Activated CD4-positive, alpha-beta T cell treated with anti-CD3 and anti-CD28 coated beads, Interleukin-10, Interleukin-2, amounts not matched to agents 100 ng/mL and 50 ng/mL, durations not matched to agents 16 hours and 8 hours (primary cell): Measurements from ENCODE around the gene SYNJ1.
"Not testable (repeated sequence)": the region's sequence is repeated elsewhere in the genome, so short reads cannot be mapped to it uniquely, and the experiment has no call there.

Experiments used
- DNase-seq: peaks from one replicate; pipeline ENCODE4 v3.0.0-alpha.2; 2020

The SYNJ1 gene

DNA sequence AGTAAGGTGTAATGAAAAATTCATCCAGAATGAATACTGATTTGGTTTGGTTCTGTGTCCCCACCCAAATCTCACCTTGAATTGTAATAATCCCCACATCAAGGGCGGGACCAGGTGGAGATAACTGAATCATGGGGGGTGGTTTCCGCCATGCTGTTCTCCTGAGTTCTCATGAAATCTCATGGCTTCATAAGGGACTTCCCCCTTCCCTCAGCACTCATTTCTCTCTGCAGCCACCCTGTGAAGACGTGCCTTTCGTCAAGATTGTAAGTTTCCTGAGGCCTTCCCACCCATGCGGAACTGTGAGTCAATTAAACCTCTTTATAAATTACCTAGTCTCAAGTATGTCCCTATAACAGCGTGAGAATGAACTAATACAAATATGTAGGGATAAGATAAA is 5.5 kb upstream of the SYNJ1 start:
- DNase-seq = no peak

DNA sequence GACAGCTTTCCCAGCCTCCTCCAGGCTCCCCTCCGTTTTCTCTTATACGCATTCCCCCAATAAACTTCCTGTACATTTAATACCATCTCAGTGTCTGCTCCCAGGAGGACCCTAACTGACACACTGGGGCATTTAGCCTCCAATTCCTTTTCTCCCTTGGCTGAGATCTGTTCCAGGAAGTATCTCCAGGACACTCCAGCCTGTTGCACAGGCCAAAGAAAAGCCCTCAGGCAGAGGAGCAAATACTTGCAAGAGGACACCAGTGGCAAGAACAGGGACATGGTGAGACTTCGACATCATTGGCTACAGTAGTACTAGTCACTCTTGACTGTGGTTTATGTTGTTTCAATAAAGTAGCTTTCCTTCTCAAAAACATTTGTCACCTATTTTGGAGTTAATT is 4.7 kb upstream of the SYNJ1 start:
- no peak for DNase-seq

DNA sequence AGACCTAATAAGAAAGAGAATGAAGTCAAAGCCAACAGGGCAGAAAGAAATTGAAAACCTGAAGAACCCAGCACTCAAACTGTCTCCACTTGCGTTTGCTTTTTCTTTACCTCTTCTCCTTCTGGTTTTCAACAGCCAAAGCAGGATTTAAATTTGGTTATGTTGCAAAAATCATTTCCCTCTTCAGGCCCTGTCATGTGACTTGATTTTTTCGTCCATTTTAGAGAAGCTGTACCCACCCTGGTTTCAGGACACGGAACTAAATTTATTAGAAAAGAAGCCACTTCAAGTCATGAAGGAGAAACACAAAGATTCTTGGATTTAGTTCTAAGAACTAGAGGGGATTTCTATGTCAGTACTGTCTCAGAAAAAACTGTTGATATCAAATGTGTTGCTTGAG is 1.0 kb upstream of the SYNJ1 start:
- DNase-seq = no peak

DNA sequence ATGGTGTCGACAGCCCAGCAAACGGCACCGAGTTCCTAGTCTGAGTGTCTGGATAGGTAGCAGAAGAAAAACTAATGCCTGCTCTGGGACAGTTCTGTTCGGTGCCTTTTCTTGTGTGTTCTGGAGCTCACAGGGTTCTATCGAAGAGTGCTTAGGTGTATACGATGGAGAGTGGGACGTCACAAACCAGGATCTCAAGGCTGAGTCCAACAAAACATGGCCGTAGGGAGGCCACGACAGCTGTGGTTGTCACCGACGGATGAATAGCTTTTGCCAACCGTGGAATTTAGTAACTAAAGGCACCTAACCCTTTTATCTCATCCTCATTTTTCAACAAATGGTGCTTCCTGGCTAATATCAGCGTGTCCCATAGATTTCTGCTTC is 635 bp upstream of the SYNJ1 start:
- DNase-seq = no peak

DNA sequence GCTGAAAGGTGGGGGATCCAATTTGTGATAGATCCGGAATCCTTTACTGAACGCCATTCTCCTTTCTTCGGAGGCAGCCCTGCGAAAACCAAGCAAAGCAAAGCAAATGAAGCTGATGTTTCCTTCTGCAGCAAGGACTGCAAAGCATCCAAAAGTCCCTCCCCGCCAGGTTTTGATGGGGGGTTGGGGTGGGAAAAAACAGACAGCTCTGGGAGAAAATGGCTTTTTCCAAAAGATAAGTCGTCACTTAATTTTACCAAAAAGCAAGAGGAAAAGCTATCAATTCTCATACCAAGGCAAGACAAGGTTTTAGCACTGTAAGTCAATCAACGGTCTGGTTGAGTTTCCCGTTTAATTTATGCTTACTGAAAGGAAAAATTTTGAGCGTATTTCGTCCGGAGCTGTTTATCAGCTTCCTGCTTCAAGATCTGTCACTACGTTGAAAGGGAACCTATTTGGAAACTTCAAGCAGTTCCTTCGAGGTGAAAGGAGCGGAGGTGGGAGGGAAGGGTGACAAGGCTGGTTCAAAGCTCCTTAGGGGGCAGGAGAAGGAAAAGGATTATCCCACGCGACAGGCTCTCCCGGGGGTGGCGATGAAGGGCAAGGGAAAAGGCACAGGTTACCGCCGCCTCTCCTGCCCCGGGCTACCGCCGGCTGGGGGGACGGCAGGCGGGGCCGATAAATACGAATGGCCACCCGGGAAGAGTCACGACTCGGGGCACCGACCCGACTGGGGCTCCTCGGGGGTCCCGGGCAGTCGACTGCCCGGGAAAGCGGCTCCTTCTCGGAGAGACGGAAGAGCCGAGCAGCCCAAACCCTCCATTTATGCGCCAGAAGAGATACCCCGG is 750 bp downstream of the SYNJ1 start:
- DNase-seq = peak; percentile 19

DNA sequence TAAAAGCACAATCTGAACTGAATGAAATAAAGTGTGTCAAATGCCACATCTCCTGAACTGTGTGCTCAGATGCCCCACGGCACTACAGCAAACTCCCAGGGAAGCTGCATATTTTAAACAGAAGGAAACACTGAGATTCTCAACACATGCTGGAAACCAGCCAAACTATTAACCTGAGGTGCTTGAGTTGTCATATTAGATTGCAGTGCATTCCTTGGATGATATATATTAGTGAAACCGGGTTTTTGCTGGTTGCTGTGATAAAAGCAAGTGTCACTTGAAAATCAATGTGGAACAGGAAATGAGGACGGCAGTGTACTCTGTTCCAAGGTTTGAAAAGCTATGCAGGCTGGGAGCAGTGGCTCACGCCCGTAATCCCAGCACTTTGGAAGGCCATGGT is 8.7 kb downstream of the SYNJ1 start:
- no peak for DNase-seq

DNA sequence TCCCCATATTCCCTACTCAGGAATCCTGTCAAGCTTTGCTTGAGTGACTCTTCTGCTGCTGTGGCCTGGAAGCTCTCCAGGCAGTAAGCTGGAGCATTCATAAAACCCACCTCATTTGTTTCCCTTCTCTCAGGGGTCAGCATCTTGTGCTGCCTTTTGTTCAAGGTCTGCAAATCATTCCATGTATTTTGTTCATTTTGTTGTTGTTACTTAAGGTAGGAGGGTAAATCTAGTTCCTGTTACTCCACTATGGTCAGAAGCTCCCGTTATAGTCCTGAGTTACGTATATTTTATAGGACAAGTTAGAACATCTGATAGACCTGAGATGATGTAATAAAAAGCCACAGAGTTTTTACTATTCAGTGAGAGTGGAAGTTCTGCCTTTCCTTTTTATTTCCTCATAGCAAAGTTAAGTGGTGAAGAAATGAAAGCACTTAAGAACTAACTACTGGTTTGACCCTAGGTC is 9.9 kb downstream of the SYNJ1 start:
- DNase-seq = no peak

DNA sequence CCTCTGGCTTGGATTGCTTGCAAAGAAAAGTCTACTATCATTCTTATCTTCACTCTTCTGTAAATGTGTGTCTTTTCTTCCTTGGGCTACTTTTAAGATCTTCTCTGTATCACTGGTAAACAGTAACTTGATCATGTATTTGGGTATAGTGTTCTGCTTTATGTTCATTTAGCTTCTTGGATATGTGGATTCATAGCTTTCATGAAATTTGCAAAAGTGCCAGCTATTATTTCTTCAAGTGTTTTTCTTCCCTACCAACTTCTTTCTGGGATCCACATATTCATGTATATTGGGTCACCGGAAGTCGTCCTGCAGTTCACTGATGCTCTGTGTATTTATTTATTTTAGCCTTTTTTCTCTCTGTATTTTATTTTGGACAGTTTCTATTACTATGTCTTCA is 11.3 kb downstream of the SYNJ1 start:
- no peak for DNase-seq

DNA sequence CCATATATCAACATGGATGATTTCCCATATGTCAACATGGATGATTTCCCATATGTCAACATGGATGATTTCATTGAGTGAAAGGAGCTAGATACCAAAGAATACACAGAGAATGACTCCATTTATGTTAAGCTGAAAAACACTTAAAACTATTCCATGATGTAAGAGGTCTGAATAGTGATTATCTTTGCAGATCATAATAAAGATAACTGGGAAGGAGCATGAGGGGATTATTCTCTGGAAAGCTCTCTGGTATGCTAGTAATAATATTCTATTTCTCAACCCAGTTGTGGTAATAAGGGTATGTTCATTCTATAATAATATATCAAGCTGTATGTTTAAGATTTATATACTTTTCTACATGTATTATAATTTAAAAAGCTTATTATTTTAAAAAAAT is 14.1 kb downstream of the SYNJ1 start:
- DNase-seq = no peak

DNA sequence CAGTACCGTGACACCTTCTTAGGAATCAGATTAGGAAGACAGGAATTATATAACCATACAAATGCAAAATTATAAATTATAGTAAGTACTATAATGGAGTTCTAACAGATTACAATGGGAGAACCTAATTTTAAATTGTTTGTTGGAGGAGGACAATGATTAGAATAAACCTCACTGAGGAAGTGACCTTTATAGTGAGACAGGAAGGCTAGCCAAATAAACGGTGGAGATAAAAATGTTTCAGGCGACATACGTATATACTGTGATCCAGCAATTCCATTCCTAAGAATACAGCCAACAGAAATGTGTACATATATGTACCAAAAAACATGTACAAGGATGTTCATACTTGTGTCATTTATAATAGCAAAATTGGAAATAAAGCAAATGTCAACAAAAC is 15.2 kb downstream of the SYNJ1 start:
- no peak for DNase-seq

DNA sequence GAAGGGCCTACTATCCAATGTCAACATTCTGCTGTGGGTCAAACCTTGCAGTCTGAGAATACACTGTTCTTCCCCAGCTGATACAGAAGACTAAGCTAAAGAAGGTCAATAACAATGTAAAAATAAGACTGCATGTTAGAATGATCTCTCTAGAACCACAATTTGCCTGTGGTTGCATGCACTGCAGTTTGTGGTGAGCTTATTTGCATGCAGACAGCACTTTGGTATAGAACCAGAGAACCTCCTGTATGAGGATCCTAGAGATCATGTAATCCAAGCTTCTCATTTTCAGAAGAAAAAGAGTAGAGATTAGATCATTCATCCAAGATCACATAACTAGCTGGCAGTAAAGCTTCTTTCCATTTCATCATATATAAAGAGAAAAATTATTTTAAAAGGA is 15.8 kb downstream of the SYNJ1 start:
- peak; percentile 32 for DNase-seq

DNA sequence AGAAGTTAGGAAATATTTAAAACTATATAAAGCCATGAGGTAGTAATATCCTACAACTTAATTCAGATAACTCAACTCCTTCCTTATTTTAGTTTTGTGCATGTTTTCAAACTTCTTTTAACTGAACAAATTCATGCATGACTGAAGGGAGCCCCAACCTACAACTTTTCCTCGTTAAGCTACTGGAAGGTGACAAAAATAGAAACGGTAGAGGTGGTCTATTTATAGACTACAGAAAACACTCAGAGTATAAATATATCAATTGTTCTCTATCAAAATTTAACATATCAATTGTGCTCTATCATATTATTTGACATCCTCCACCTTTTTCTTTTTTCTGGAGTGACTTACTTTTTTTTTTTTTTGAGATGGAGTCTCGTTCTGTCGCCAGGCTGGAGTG is 16.8 kb downstream of the SYNJ1 start:
- DNase-seq = no peak

DNA sequence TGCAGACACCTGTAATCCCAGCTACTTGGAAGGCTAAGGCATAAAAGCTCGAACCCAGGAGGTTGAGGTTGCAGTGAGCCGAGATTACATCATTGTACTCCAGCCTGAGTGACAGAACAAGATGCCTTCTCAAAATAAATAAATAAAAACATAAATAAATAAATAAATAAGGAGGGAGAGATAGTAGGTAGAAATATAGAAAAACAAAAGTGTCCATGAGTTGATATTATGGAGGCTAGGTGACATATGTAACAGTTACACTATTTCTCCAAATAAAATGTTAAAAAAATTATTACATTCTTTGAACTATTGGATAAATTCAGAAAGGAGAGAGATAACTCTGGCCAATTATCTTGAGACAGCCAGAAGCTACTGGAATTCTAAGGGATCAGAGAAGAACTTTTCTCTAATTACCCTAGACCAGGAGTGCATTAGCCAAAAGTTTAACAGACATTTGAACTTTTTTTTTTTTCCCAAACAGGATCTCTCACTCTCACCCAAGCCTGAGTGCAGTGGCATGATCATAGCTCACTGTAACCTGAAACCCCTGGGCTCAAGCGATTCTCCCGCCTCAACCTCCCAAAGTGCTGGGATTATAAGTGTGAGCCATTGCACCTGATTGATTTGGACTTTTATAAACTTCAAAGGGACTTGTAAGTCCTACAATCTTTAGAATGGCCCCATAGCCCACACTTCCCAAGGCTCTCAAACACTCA is 17.6 kb downstream of the SYNJ1 start:
- no peak for DNase-seq

DNA sequence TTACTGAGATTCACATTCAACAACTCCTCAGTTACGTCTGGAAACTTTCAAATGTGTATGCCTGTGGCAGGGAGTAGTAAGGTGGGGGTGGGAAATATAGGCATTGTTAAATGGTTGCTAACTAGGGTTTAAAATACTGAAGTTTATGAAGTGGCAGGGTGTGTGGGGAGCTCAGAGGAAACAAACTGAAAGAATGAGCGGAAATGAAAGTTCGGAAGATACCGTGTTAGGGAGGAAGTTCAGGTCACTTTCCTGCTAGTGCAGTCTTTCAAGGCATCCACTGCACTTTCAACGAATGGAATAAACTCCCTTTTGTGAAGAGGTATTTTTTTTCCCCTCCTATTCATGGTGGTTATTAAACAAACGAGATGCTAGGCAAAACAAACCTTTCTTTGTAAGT is 19.7 kb downstream of the SYNJ1 start:
- no peak for DNase-seq

DNA sequence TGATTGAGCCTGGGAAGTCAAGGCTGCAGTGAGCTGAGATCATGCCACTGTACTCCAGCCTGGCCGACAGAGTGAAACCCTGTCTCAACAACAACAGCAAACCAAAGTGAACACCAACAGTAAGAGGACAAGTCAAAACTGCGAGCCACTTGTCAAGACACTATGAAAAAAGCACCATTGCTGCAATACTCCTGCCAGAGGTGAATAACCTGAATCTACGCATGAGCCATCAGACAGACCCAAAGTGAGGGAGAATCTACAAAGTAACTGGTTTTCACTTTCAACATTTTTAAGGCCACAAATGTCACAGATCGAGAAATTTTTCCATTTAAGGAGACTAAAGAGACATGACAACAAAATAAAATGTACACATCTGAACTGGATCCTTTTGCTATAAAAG is 21.9 kb downstream of the SYNJ1 start:
- DNase-seq = no peak

DNA sequence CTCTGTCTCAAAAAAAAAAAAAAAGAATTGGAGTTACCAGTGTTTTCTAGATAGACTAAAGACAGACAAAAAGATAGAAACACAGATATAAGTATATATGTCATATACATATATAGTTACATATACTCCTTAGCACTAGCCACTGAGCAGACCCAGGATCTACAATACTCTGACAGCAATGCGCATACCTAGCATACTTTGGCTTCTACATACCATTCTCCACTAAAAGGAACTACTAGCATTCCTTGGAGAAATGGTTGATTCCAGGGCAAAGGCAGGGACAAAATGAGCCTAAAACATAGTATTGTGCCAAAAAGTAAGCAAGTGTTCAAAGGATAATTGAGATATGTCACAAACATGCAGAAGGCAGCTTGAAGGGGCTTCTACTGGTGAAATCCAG is 22.7 kb downstream of the SYNJ1 start:
- DNase-seq = no peak

DNA sequence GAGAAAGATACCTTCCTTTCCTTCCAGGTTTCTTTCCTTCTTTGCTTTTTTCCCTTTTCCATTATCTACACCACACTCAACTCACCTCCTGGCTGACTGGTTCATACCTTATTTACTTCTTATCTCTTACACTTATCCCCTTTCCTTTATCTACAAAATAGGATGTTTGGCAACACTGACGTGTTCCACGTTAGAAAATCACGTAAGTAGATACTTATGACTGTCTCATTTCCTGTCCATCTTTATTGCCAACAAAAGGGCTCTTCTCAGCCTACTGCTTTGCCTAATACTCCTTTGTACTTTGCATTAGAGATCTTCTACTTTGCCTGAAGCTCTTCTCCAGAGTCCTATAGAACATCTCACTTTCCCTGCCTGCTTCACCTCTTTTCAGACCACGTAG is 25.1 kb downstream of the SYNJ1 start:
- peak; percentile 9 for DNase-seq

DNA sequence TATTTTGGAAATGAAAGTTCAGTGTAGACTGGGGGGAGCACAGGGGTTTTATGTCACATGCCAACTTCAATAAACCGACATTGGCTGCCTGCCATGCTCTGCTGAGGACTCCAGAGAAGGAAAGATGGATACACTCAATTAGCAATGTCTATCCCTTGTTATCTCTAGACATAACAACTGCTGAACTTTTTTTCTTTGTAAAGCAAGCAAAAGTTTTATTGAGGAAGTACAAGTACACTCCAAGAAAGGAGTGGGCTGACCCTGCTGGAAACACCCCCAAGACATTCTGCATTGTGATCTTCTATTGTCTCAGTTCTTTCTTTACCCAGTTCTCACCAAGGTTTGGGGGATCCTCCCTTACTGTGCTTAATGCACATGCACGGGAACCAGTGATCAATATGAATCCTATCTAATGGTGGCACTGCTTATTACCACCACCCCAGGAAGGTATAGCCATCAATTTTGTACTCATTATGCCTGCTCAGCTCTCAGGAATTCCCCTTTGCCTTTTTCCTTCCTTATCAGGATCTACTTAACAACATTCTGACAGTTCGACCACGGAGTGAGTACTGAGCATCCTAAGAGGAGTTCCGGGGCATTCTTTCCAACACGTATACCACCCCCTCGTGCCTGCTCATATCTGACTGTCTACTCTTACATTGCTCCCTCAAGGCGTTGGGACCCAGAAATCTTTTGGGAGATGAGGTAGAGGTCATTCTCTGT is 28.7 kb downstream of the SYNJ1 start:
- DNase-seq = no peak

DNA sequence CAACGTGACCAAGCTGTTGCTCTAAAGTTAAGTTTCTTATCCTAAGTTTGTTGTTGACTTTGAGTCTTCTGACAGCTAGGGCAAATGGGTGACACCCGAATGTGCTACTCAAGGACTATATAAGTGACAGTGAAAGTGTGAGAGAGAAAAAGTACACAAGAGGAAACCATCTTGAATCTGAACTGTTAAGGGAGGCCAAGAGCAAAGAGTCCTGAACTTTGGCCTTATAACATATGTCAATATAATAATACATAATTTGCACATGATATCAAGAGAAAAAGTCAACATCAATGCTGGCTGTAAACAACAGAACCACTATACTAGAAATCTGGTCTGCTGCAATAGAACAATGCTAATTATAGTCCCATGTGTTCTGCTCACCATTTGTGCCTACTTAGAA is 29.5 kb downstream of the SYNJ1 start:
- DNase-seq = no peak

DNA sequence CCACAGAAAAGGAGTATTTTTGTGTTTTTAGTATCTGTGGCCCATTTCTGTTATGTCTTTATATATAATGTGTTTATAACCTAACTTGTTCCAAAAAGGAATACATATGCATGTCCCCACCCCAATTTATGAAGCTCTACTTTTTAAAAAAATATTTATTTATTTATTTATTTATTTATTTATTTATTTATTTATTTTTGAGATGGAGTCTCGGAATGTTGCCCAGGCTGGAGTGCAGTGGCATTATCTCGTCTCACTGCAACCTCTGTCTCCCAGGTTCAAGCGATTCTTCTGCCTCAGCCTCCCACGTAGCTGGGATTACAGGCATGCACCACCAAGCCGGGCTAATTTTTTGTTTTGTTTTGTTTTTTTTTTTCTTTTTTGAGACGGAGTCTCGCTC is 32.3 kb downstream of the SYNJ1 start:
- DNase-seq = not testable (repeated sequence)

DNA sequence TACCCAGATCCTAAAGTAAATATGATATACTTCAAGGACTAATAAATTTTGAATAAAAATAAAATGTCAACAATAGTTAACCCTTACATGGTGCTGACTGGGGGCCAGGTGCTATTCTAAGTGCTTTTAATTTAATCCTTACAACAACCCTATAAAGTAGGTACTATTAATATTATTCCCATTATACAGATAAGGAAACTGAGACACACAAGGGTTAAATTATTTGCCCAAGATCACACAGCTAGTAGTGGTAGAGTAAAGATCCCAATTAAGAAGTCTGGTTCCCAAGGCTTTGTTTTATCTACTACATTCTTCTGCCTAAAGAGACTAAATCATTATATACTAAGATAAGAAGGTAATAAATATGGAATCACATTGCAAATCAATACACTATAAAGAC is 34.2 kb downstream of the SYNJ1 start:
- no peak for DNase-seq

DNA sequence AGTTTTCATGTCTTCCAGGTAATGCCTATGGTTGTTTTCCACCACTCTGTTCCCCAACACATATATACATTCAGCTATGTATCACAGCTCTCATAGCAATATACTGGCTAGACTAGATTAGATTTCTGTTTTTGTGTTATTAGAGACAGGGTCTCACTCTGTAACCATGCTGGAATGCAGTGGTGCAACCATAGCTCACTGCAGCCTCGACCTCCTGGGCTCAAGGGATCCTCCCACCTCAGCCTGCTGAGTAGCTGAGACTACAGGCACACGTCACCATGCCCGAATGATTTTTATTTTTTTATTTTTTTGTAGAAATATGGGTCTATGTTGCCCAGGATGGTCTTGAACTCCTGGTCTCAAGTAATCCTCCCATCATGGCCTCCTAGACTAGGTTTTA is 37.7 kb downstream of the SYNJ1 start:
- no peak for DNase-seq

DNA sequence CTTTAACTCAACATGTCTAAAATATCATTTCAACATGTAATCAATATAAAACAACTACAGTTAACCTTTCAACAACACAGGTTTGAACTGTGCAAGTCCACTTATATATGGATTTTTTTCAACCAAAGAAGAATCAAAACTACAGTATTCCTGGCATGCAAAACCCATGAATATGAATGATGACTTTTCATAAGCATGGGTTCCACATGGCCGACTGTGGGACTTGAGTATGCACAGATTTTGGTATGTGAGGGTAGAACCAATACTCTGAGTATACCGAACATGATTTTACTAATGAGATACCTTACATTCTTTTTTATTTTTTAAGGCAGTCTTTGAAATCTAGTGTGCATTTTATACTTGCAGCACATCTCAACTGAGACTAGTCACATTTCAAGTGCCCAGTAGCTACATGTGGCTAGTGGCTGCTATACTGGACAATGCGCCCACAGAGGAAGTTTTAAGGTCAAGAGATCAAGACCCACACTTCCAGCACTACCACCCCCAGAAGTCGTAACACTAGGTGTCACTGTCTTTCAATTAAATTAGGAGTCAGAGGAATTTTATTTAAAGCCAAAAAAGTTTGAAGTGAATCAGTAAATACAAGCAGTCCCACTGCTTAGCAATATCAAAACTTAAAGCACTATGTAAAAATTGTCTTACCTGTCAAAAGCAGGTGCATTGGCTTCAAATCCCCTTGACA is 40.0 kb downstream of the SYNJ1 start:
- DNase-seq = no peak
